ENCODE data around the gene PRKAR1A.

GRCh38 chr17:68588362-68588761 is 76.1 kb downstream of the PRKAR1A start:
- TF ChIP-seq, protein P1, sequence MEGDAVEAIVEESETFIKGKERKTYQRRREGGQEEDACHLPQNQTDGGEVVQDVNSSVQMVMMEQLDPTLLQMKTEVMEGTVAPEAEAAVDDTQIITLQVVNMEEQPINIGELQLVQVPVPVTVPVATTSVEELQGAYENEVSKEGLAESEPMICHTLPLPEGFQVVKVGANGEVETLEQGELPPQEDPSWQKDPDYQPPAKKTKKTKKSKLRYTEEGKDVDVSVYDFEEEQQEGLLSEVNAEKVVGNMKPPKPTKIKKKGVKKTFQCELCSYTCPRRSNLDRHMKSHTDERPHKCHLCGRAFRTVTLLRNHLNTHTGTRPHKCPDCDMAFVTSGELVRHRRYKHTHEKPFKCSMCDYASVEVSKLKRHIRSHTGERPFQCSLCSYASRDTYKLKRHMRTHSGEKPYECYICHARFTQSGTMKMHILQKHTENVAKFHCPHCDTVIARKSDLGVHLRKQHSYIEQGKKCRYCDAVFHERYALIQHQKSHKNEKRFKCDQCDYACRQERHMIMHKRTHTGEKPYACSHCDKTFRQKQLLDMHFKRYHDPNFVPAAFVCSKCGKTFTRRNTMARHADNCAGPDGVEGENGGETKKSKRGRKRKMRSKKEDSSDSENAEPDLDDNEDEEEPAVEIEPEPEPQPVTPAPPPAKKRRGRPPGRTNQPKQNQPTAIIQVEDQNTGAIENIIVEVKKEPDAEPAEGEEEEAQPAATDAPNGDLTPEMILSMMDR (IDR thresholded peaks at IDR 0.05; ENCODE audit: low read length), result no peak
- no peak for TF ChIP-seq EZH2 (optimal IDR thresholded peaks at IDR 0.05; ENCODE audit: low read depth, low read length)

Measured in MM.1S (cell line).